Hepatocyte (in vitro differentiated cells): Measurements from ENCODE around the gene ST6GALNAC5. TPM values are rescaled to one million over a fixed set of nuclear protein-coding genes. Genes with fewer than 3 reads are reported as not detected.

Experiments used
- DNase-seq: peaks from one replicate; pipeline ENCODE4 v3.0.0-alpha.2; 2016; ENCODE audit warnings: low spot score
- H2AFZ ChIP-seq: fragments of 200-600 bp; sonication (generic); 2 replicates; pipeline ENCODE4 v1.6.0; 2016; ENCODE audit warnings: antibody characterized with exemption, mild to moderate bottlenecking
- H3K27ac ChIP-seq: fragments of 200-600 bp; sonication (generic); 2 replicates; pipeline ENCODE4 v1.5.1; 2016; ENCODE audit warnings: mild to moderate bottlenecking
- H3K27me3 ChIP-seq: fragments of 200-600 bp; sonication (generic); 2 replicates; pipeline ENCODE4 v1.6.1; 2016
- H3K36me3 ChIP-seq: fragments of 200-600 bp; sonication (generic); replicated peaks from 2 replicates; pipeline ENCODE4 v1.5.1; 2016; ENCODE audit warnings: low read depth; ENCODE audit not compliant: insufficient read depth
- H3K4me1 ChIP-seq: fragments of 200-600 bp; sonication (generic); 2 replicates; pipeline ENCODE4 v1.5.1; 2016; ENCODE audit warnings: mild to moderate bottlenecking, moderate library complexity; ENCODE audit not compliant: insufficient read depth
- H3K4me2 ChIP-seq: fragments of 200-600 bp; sonication (generic); 2 replicates; pipeline ENCODE4 v1.6.0; 2016
- H3K4me3 ChIP-seq: fragments of 200-600 bp; sonication (generic); 2 replicates; pipeline ENCODE4 v1.5.1; 2016; ENCODE audit warnings: mild to moderate bottlenecking
- H3K79me2 ChIP-seq: fragments of 200-600 bp; sonication (generic); 2 replicates; pipeline ENCODE4 v1.6.0; 2017; ENCODE audit warnings: mild to moderate bottlenecking
- H3K9me2 ChIP-seq: fragments of 200-600 bp; sonication (generic); replicated peaks from 2 replicates; pipeline ENCODE4 v1.6.0; 2017; ENCODE audit warnings: mild to moderate bottlenecking; ENCODE audit not compliant: insufficient read depth
- H3K9me3 ChIP-seq: fragments of 200-600 bp; sonication (generic); 2 replicates; pipeline ENCODE4 v1.5.1; 2016; ENCODE audit warnings: low read depth, mild to moderate bottlenecking
- H4K20me1 ChIP-seq: fragments of 200-600 bp; sonication (generic); 2 replicates; pipeline ENCODE4 v1.6.0; 2016; ENCODE audit warnings: mild to moderate bottlenecking; ENCODE audit not compliant: insufficient read depth, poor library complexity, severe bottlenecking
- EZH2 ChIP-seq: fragments of 200-600 bp; sonication (generic); IDR thresholded peaks from 2 replicates; pipeline ENCODE4 v1.6.1; 2016; ENCODE audit warnings: antibody characterized with exemption, mild to moderate bottlenecking, borderline replicate concordance
- EZH2phosphoT487 ChIP-seq: fragments of 200-600 bp; sonication (generic); IDR thresholded peaks from one replicate; pipeline ENCODE4 v1.6.1; 2018; ENCODE audit warnings: antibody characterized with exemption, mild to moderate bottlenecking, low read depth, moderate library complexity; ENCODE audit not compliant: unreplicated experiment, severe bottlenecking
- WGBS: methylation state at CpG from one replicate; pipeline ENCODE4 v1.1.6; 2016; ENCODE audit warnings: low lambda C conversion rate; ENCODE audit errors: missing lambda C conversion rate; 5-methylcytosine and 5-hydroxymethylcytosine counted together
- polyA plus RNA-seq: library from polyadenylated mRNA; unstranded; fragments of >200 nt; fragmentation: Nextera tagmentation; extraction: Ambion mirVana; gene quantifications from 2 replicates; pipeline ENCODE4 v1.2.1, GENCODE V29; 2016
- total RNA-seq: library from RNA; depleted of rRNA; stranded (reverse); fragments of >200 nt; gene quantifications from 2 replicates; pipeline ENCODE4 v1.2.3, GENCODE V29; 2014
- TF ChIP-seq, protein P1 (sequence below): fragments of 200-600 bp; sonication (generic); IDR thresholded peaks from 2 replicates; pipeline ENCODE4 v1.5.1; 2016; ENCODE audit warnings: antibody characterized with exemption, mild to moderate bottlenecking; ENCODE audit not compliant: poor library complexity

Gene ST6GALNAC5
- total and polyA plus RNA-seq, 2 experiments from 2014 or later: 3.6 to 3.7 TPM

- no peaks in the 10 kb centered on the region for H3K79me2 ChIP-seq
- TF ChIP-seq, protein P1, sequence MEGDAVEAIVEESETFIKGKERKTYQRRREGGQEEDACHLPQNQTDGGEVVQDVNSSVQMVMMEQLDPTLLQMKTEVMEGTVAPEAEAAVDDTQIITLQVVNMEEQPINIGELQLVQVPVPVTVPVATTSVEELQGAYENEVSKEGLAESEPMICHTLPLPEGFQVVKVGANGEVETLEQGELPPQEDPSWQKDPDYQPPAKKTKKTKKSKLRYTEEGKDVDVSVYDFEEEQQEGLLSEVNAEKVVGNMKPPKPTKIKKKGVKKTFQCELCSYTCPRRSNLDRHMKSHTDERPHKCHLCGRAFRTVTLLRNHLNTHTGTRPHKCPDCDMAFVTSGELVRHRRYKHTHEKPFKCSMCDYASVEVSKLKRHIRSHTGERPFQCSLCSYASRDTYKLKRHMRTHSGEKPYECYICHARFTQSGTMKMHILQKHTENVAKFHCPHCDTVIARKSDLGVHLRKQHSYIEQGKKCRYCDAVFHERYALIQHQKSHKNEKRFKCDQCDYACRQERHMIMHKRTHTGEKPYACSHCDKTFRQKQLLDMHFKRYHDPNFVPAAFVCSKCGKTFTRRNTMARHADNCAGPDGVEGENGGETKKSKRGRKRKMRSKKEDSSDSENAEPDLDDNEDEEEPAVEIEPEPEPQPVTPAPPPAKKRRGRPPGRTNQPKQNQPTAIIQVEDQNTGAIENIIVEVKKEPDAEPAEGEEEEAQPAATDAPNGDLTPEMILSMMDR: no peak
- TF ChIP-seq EZH2phosphoT487 (no peak), EZH2 (no peak)
- H3K4me1 ChIP-seq: no peaks in the 10 kb centered on the region
- H3K27ac ChIP-seq: no peak overlapping the region
- H3K36me3 ChIP-seq: no peaks in the 10 kb centered on the region
- WGBS: 87% methylated on average over 4 of the region's 4 CpGs
- no peaks in the 10 kb centered on the region for H4K20me1 ChIP-seq
- no peaks in the 10 kb centered on the region for H3K27me3 ChIP-seq
- no peak overlapping the region for H2AFZ ChIP-seq
- H3K4me3 ChIP-seq: no peak overlapping the region
- no peak for DNase-seq
- H3K9me2 ChIP-seq: no peaks in the 10 kb centered on the region
- no peak overlapping the region for H3K4me2 ChIP-seq
- no peaks in the 10 kb centered on the region for H3K9me3 ChIP-seq
Observed at GRCh38 chr1:76905876-76906595, 38.8 kb downstream of the ST6GALNAC5 start.

- Histone ChIP-seq H3K27ac (no peak overlapping the region), H3K27me3 (no peaks in the 10 kb centered on the region), H3K9me3 (no peaks in the 10 kb centered on the region), H3K36me3 (no peaks in the 10 kb centered on the region), H4K20me1 (no peaks in the 10 kb centered on the region), H3K4me3 (no peak overlapping the region), H3K9me2 (no peaks in the 10 kb centered on the region), H3K4me2 (no peak overlapping the region), H3K4me1 (no peaks in the 10 kb centered on the region), H3K79me2 (no peaks in the 10 kb centered on the region), H2AFZ (no peak overlapping the region)
- TF ChIP-seq, protein P1: no peak
- TF ChIP-seq EZH2 (no peak), EZH2phosphoT487 (no peak)
- no peak for DNase-seq
- WGBS: 91% methylated on average over 1 of the region's 1 CpG
Observed at GRCh38 chr1:76909311-76909710, 42.0 kb downstream of the ST6GALNAC5 start.

DNA sequence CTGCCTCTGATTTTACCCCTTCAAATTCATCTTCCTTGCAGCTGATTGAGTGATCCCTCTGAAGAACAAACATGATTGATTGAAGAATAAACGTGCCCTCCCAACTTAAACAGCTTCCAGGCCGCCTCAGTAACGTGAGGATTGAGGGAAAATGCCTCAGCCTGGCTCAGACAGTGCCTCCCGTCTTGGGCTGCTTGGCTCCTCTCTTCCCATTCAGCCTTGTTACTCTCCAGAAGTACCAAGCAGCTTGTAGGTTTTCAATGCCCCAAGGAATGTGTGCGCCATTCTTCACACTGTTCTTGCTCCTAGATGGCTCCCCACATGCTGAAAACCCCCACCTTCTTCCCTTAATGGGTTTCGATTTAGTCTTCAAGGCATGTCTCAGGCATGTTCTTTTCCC lies 51.8 kb downstream of the ST6GALNAC5 start:
- DNase-seq: no peak
- no peaks in the 10 kb centered on the region for H3K27me3 ChIP-seq
- no peaks in the 10 kb centered on the region for H3K79me2 ChIP-seq
- H2AFZ ChIP-seq: no peak overlapping the region
- H3K9me3 ChIP-seq: no peaks in the 10 kb centered on the region
- TF ChIP-seq EZH2: no peak
- TF ChIP-seq, protein P1: no peak
- TF ChIP-seq EZH2phosphoT487: no peak
- whole genome bisulfite sequencing: 54% methylated on average over 6 of the region's 6 CpGs
- no peaks in the 10 kb centered on the region for H4K20me1 ChIP-seq
- H3K36me3 ChIP-seq: no peaks in the 10 kb centered on the region
- H3K4me1 ChIP-seq: no peaks in the 10 kb centered on the region
- H3K27ac ChIP-seq: no peak overlapping the region
- no peaks in the 10 kb centered on the region for H3K9me2 ChIP-seq
- no peak overlapping the region for H3K4me3 ChIP-seq
- no peak overlapping the region for H3K4me2 ChIP-seq
